Eye (tissue), 1 donor: ENCODE measurements around the gene NLK.
A peak's percentile ranks its signal among the peaks of the same experiment; 100 is the strongest.

Source experiments
- DNase-seq: peaks from one replicate; pipeline ENCODE4 v3.0.0-alpha.2; 2015

Gene NLK

DNA sequence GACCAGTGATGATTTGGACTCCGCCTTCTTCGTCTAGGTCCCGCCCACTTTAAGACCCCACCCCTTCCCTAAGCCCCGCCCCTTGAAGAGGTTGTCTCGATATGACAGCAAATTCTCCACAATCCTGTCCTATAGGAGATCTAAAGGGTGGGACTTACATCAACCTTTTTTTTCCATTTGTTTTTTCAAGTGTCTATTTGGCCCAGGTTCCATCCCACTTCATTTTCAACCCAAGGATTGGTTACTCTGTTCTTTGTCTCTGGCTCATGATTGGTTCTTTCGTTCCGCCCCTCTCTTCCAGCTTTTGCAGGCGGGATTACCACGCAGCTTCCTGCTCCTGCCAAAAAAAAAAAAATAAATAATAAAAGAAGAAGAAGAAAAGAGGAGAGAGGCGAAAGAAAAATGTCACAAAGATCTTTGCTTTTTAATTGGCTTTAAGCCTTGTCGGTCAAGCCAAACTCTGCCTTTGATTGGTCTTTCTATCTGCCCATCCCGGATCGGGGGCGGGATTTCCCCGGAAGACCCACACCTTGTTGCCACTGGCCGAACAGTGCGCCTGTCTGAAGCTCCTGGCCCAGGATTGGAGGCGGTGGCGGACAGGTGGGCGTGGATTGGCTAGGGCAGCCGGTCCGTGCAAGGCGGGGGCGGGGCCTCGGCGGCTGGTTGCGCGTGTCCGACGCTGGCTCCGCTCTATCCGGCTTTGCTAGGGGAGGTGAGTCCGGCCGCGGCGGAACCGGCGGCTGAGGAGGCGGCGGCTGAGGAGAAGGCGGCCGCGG is 1.2 kb upstream of the NLK start:
- peak; percentile 100 for DNase-seq

GRCh38 chr17:28041844-28042656 is 427 bp upstream of the NLK start:
- no peak for DNase-seq

DNA sequence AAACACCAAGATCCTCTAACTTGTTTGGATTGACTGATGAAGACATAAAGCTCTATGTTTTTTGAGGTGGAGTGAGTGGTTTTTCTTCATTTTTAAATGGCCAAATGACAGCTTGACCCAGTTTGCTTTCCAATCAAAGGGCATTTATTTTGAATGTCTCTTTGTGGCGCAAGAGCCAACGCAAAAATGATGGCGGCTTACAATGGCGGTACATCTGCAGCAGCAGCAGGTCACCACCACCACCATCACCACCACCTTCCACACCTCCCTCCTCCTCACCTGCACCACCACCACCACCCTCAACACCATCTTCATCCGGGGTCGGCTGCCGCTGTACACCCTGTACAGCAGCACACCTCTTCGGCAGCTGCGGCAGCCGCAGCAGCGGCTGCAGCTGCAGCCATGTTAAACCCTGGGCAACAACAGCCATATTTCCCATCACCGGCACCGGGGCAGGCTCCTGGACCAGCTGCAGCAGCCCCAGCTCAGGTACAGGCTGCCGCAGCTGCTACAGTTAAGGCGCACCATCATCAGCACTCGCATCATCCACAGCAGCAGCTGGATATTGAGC is 329 bp downstream of the NLK start:
- no peak for DNase-seq

DNA sequence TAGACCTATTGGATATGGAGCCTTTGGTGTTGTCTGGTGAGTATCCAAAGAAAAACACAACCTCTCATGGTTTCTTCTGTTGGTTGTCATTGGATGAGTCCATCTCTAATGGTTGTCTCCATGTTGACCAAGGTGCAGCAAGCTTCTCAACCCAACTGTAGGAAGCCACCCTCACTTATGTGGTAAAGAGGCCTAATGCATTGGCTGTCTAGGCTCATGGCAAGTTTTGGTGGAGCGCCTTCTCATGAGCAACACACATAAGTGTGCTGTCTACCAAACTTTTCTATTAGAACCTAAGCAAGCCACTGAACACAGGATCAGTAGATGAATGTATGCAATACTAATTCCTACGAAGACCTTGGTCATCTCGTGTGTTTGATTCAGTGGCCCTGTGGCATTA is 819 bp downstream of the NLK start:
- DNase-seq = no peak

DNA sequence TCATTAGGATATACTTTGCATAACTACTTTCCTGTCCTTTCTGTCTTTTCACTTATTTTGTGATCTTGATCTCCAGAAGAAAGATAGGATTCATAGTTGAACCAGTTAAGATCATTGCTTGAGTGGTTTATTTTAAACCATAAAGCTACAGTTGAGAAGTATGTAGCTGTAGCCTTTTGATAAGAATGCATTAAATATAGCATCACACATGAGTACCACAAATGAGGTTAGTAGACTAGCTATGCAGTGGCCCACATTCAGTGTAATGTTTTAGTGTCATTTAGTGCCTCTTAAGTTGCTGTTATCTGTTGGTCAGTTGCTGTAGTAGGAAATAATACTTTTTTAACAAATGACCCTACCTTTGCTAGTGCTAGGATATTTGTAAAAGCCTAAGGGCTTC is 1.3 kb downstream of the NLK start:
- DNase-seq = no peak

DNA sequence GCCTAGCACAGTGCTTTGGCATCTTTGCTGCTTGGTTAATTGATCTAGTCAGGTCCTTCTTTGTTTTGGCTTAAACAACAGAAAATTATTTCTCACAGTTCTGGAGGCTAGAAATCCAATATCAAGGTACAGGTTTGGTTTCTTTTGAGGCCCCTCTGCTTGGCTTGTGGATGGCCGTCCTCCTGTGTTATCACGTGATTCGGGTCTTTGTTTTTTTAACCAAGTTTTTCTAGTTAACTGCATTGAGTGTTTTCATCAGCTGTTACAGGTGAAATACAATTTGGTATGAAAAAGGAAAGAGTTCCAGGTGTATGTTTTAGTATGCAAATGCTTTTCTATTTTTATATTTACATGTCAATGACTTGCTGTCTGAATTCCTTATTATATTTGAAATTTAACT is 2.8 kb downstream of the NLK start:
- no peak for DNase-seq

GRCh38 chr17:28046034-28046825 is 3.8 kb downstream of the NLK start:
- no peak for DNase-seq

GRCh38 chr17:28047806-28048205 is 5.3 kb downstream of the NLK start:
- no peak for DNase-seq

DNA sequence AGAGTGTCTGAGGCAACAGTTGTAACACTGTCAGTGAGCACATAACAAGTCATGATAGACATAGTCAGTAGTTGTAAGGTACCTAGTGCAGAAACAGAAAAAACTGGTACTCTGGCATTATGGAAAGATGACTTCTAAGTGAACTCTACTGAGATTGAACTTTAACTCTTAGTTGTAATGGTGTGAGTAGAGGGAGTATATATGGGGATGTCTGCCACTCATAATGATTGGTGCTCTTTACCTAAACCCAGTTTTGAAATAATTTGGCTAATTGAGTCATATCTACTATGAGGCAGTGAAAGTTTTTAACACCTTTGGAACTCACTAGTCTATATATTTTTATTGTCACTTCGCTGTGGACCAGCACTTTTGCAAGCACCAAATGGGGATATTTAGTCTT is 6.6 kb downstream of the NLK start:
- no peak for DNase-seq

GRCh38 chr17:28053044-28053670 is 10.7 kb downstream of the NLK start:
- DNase-seq = no peak

- DNase-seq = no peak
Measured at GRCh38 chr17:28053725-28054124, 11.2 kb downstream of the NLK start.

- no peak for DNase-seq
Measured at GRCh38 chr17:28055546-28056275, 13.2 kb downstream of the NLK start.

GRCh38 chr17:28056276-28056620 is 13.8 kb downstream of the NLK start:
- no peak for DNase-seq

GRCh38 chr17:28057731-28058246 is 15.3 kb downstream of the NLK start:
- DNase-seq = no peak

GRCh38 chr17:28059675-28060074 is 17.2 kb downstream of the NLK start:
- DNase-seq = no peak

GRCh38 chr17:28065706-28066105 is 23.2 kb downstream of the NLK start:
- DNase-seq = no peak

- DNase-seq = no peak
Measured at GRCh38 chr17:28069061-28069460, 26.6 kb downstream of the NLK start.

GRCh38 chr17:28071179-28071578 is 28.7 kb downstream of the NLK start:
- peak; percentile 11 for DNase-seq

GRCh38 chr17:28071891-28072606 is 29.6 kb downstream of the NLK start:
- DNase-seq = no peak

DNA sequence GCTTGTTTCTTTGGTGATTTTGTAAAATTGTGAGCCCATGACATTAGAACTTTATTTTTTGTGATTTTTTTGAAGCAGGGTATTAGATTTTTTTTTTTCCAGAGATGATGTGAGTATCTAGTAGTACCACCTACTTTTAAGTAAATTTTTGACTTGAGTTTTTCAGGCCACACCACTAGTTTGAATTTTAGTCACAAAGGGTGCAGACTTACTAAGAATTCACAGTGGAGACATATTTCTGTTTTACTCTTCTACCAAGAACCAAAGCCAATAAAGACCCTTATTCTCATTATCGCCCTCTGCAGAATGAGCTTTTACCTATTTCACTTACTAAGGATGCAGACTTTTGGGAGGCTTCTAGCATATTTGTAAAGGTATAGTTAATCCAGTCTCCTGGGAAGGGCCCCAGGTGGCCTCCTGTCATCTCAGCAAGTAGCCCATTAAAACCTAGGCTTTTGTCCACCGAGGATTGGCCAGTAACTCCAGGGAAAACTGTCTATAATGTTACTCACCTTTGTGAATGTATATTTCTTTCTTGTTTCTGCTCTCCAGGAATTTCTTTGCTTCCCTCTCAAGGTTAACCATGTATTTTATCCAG is 30.6 kb downstream of the NLK start:
- DNase-seq = no peak

GRCh38 chr17:28074010-28074409 is 31.5 kb downstream of the NLK start:
- DNase-seq = no peak
